ENCODE results near the gene HIBCH. TPM values are rescaled to one million over a fixed set of nuclear protein-coding genes. Genes with fewer than 3 reads are reported as not detected.

Gene HIBCH
- total and polyA plus RNA-seq, 2 experiments from 2014 or later, result 25.7 to 42.3 TPM

DNA sequence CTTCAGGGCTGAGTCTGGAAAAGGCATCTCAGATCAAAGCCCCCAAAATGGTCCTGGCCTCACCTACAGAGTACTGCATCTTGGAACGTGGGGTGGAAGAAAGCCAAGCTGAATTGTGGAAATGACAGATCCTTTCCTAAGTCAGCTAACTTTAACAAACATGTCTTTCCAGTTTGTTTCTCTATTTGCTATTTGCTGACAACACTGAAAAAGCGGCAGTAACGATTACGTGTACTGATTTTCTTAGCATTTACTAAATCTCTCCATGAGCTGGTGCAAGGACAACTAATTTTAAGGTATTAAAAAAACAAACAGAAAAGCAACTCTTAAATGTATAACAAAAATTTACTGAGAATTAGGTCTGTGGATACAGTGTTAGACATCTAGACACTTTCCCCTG, 1.1 kb downstream of the HIBCH start:
- no peak for DNase-seq (ENCODE audit: low spot score)
- no peaks in the 10 kb centered on the region for H3K9me3 Mint-ChIP-seq
- Histone ChIP-seq H3K9me2 (ENCODE audit: insufficient read depth) (no peaks in the 10 kb centered on the region), H3K4me2 (peak overlapping the region; percentile 98), H3K79me2 (replicated peaks; ENCODE audit: insufficient read depth) (peaks cover 45% of the 10 kb centered on the region), H3K4me3 (peak overlapping the region; percentile 93), H4K20me1 (replicated peaks; ENCODE audit: insufficient read depth) (peaks cover 2% of the 10 kb centered on the region; the same call in 1 of the 2 replicates), H3K27ac (ENCODE audit: low read depth) (no peak overlapping the region), H3F3A (replicated peaks; ENCODE audit: low read depth) (0 out of 2 replicates have a peak, but pooled peaks cover 4% of the 10 kb centered on the region), H3K4me1 (ENCODE audit: insufficient read depth) (peaks cover 8% of the 10 kb centered on the region), H3K27me3 (ENCODE audit: insufficient read depth) (no peaks in the 10 kb centered on the region), H3K36me3 (ENCODE audit: insufficient read depth) (no peaks in the 10 kb centered on the region), H2AFZ (peak overlapping the region; percentile 98; the same call in 1 of the 2 replicates)
- TF ChIP-seq CREB1 (CRISPR knock-in tag; IDR thresholded peaks at IDR 0.05; ENCODE audit: low read depth) (no peak), JUNB (IDR thresholded peaks at IDR 0.05; ENCODE audit: unreplicated experiment) (no peak), EZH2 (IDR thresholded peaks at IDR 0.05; ENCODE audit: low read depth, unreplicated experiment) (no peak), ZNF331 (CRISPR knock-in tag; IDR thresholded peaks at IDR 0.05; ENCODE audit: low read depth) (no peak), STAT1 (IDR thresholded peaks at IDR 0.05; ENCODE audit: unreplicated experiment) (no peak)
- TF ChIP-seq, protein P1, sequence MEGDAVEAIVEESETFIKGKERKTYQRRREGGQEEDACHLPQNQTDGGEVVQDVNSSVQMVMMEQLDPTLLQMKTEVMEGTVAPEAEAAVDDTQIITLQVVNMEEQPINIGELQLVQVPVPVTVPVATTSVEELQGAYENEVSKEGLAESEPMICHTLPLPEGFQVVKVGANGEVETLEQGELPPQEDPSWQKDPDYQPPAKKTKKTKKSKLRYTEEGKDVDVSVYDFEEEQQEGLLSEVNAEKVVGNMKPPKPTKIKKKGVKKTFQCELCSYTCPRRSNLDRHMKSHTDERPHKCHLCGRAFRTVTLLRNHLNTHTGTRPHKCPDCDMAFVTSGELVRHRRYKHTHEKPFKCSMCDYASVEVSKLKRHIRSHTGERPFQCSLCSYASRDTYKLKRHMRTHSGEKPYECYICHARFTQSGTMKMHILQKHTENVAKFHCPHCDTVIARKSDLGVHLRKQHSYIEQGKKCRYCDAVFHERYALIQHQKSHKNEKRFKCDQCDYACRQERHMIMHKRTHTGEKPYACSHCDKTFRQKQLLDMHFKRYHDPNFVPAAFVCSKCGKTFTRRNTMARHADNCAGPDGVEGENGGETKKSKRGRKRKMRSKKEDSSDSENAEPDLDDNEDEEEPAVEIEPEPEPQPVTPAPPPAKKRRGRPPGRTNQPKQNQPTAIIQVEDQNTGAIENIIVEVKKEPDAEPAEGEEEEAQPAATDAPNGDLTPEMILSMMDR (conservative IDR thresholded peaks at IDR 0.05; ENCODE audit: low read depth in 2 of 2), result no peak
- H3K4me3 Mint-ChIP-seq, result peak overlapping the region; percentile 98
- H3K4me1 Mint-ChIP-seq, result peaks cover 17% of the 10 kb centered on the region
- H3K27ac Mint-ChIP-seq, result no peak overlapping the region
- no peak for ATAC-seq
- peaks cover 4% of the 10 kb centered on the region for H3K27me3 Mint-ChIP-seq (ENCODE audit: insufficient read depth, low read depth, poor library complexity)
- no peaks in the 10 kb centered on the region; the same call in 2 of the 3 replicates for H3K36me3 Mint-ChIP-seq (ENCODE audit: low read depth)

DNA sequence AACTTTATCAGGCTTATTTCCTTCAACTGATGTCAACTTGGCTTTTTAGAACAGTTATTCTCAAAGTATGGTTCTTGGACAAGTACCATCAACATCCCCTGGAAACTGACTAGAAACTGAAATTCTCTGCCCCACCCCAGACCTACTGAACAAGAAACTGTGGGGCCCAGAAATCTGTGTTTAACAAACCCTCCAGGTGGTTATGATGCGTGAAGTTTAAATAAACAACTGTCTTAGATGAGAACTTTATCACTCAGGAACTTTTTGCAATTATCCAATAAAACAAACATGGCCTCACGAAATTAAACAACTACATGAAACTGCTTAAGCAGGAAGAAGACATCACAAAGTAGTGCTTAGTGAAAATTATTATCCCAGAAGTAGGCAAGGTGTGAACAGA, 4.4 kb downstream of the HIBCH start:
- Mint-ChIP-seq H3K36me3 (ENCODE audit: low read depth) (no peaks in the 10 kb centered on the region; the same call in 1 of the 3 replicates), H3K27me3 (ENCODE audit: insufficient read depth, low read depth, poor library complexity) (peaks cover 4% of the 10 kb centered on the region), H3K4me3 (no peak overlapping the region), H3K27ac (no peak overlapping the region), H3K9me3 (no peaks in the 10 kb centered on the region), H3K4me1 (peaks cover 13% of the 10 kb centered on the region)
- Histone ChIP-seq H3K4me3 (no peak overlapping the region), H3K36me3 (ENCODE audit: insufficient read depth) (peaks cover 5% of the 10 kb centered on the region; the same call in 1 of the 2 replicates), H3K79me2 (replicated peaks; ENCODE audit: insufficient read depth) (peaks cover 59% of the 10 kb centered on the region), H3F3A (replicated peaks; ENCODE audit: low read depth) (0 out of 2 replicates have a peak, but pooled peaks cover 4% of the 10 kb centered on the region), H3K9me2 (ENCODE audit: insufficient read depth) (no peaks in the 10 kb centered on the region), H3K4me2 (no peak overlapping the region), H3K4me1 (ENCODE audit: insufficient read depth) (peaks cover 8% of the 10 kb centered on the region), H3K27me3 (ENCODE audit: insufficient read depth) (no peaks in the 10 kb centered on the region), H3K27ac (ENCODE audit: low read depth) (no peak overlapping the region), H2AFZ (no peak overlapping the region), H4K20me1 (replicated peaks; ENCODE audit: insufficient read depth) (peaks cover 2% of the 10 kb centered on the region; the same call in 1 of the 2 replicates)
- TF ChIP-seq EZH2 (IDR thresholded peaks at IDR 0.05; ENCODE audit: low read depth, unreplicated experiment), result no peak
- TF ChIP-seq EZH2phosphoT487 (IDR thresholded peaks at IDR 0.05; ENCODE audit: unreplicated experiment), result no peak
- TF ChIP-seq POLR2AphosphoS5 (IDR thresholded peaks at IDR 0.05; ENCODE audit: low read depth), result no peak
- TF ChIP-seq ZNF331 (CRISPR knock-in tag; IDR thresholded peaks at IDR 0.05; ENCODE audit: low read depth), result no peak
- TF ChIP-seq, protein P2, sequence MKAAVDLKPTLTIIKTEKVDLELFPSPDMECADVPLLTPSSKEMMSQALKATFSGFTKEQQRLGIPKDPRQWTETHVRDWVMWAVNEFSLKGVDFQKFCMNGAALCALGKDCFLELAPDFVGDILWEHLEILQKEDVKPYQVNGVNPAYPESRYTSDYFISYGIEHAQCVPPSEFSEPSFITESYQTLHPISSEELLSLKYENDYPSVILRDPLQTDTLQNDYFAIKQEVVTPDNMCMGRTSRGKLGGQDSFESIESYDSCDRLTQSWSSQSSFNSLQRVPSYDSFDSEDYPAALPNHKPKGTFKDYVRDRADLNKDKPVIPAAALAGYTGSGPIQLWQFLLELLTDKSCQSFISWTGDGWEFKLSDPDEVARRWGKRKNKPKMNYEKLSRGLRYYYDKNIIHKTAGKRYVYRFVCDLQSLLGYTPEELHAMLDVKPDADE (IDR thresholded peaks at IDR 0.05), result no peak
- TF ChIP-seq ZNF114 (CRISPR knock-in tag; IDR thresholded peaks at IDR 0.05), result no peak
- TF ChIP-seq, protein P3, sequence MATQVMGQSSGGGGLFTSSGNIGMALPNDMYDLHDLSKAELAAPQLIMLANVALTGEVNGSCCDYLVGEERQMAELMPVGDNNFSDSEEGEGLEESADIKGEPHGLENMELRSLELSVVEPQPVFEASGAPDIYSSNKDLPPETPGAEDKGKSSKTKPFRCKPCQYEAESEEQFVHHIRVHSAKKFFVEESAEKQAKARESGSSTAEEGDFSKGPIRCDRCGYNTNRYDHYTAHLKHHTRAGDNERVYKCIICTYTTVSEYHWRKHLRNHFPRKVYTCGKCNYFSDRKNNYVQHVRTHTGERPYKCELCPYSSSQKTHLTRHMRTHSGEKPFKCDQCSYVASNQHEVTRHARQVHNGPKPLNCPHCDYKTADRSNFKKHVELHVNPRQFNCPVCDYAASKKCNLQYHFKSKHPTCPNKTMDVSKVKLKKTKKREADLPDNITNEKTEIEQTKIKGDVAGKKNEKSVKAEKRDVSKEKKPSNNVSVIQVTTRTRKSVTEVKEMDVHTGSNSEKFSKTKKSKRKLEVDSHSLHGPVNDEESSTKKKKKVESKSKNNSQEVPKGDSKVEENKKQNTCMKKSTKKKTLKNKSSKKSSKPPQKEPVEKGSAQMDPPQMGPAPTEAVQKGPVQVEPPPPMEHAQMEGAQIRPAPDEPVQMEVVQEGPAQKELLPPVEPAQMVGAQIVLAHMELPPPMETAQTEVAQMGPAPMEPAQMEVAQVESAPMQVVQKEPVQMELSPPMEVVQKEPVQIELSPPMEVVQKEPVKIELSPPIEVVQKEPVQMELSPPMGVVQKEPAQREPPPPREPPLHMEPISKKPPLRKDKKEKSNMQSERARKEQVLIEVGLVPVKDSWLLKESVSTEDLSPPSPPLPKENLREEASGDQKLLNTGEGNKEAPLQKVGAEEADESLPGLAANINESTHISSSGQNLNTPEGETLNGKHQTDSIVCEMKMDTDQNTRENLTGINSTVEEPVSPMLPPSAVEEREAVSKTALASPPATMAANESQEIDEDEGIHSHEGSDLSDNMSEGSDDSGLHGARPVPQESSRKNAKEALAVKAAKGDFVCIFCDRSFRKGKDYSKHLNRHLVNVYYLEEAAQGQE (IDR thresholded peaks at IDR 0.05; ENCODE audit: unreplicated experiment), result no peak
- TF ChIP-seq JUNB (IDR thresholded peaks at IDR 0.05; ENCODE audit: unreplicated experiment), result no peak
- TF ChIP-seq NANOG (IDR thresholded peaks at IDR 0.05; ENCODE audit: borderline replicate concordance), result no peak
- TF ChIP-seq CREB1 (CRISPR knock-in tag; IDR thresholded peaks at IDR 0.05; ENCODE audit: low read depth), result no peak
- TF ChIP-seq STAT1 (IDR thresholded peaks at IDR 0.05; ENCODE audit: unreplicated experiment), result no peak
- TF ChIP-seq, protein P1 (conservative IDR thresholded peaks at IDR 0.05; ENCODE audit: low read depth in 2 of 2), result no peak
- ATAC-seq (no peak), DNase-seq (ENCODE audit: low spot score) (no peak)
